Neural crest cell (in vitro differentiated cells): Measurements from ENCODE around the gene KCTD17. TPM values are rescaled to one million over a fixed set of nuclear protein-coding genes. Genes with fewer than 3 reads are reported as not detected.

ENCODE experiments used
- DNase-seq: peaks from one replicate; pipeline ENCODE4 v3.0.0; 2021; ENCODE audit warnings: low read depth, mixed read lengths, low spot score
- H3K27ac Mint-ChIP-seq: one replicate; pipeline ENCODE4 v1.8.0; 2021; ENCODE audit warnings: mild to moderate bottlenecking, mixed read lengths; ENCODE audit not compliant: unreplicated experiment
- H3K27me3 Mint-ChIP-seq: 2 replicates; pipeline ENCODE4 v1.8.0; 2021; ENCODE audit warnings: low read depth, mild to moderate bottlenecking, mixed read lengths
- H3K36me3 Mint-ChIP-seq: 2 replicates; pipeline ENCODE4 v1.8.0; 2021; ENCODE audit warnings: low read depth, mild to moderate bottlenecking, mixed read lengths
- H3K4me1 Mint-ChIP-seq: 2 replicates; pipeline ENCODE4 v1.8.0; 2021; ENCODE audit warnings: mixed read lengths
- H3K4me3 Mint-ChIP-seq: one replicate; pipeline ENCODE4 v1.8.0; 2021; ENCODE audit warnings: mild to moderate bottlenecking, mixed read lengths
- H3K9me3 Mint-ChIP-seq: 2 replicates; pipeline ENCODE4 v1.8.0; 2021; ENCODE audit warnings: mixed read lengths
- CTCF ChIP-seq: fragments of 200-600 bp; sonication (generic); conservative IDR thresholded peaks from 2 replicates; pipeline ENCODE4 v1.5.0; 2021; ENCODE audit warnings: antibody characterized with exemption, mild to moderate bottlenecking
- total RNA-seq: library from RNA; stranded (reverse); gene quantifications from 2 replicates; pipeline ENCODE4 v1.2.1, GENCODE V29; 2021

Gene KCTD17
- total RNA-seq, 1 donor from 2014 or later, result 95.8 TPM

- Mint-ChIP-seq H3K4me3 (no peak overlapping the region), H3K36me3 (peaks cover 8% of the 10 kb centered on the region), H3K27me3 (no peaks in the 10 kb centered on the region), H3K4me1 (peaks cover 12% of the 10 kb centered on the region), H3K9me3 (no peaks in the 10 kb centered on the region), H3K27ac (no peak overlapping the region)
- no peak for DNase-seq
- no peak for TF ChIP-seq CTCF
Observed at GRCh38 chr22:37025500-37026070, 26.0 kb upstream of the KCTD17 start.

GRCh38 chr22:37026325-37026724 is 25.2 kb upstream of the KCTD17 start:
- Mint-ChIP-seq H3K36me3 (peaks cover 8% of the 10 kb centered on the region), H3K4me1 (peaks cover 12% of the 10 kb centered on the region), H3K27me3 (no peaks in the 10 kb centered on the region), H3K27ac (no peak overlapping the region), H3K9me3 (no peaks in the 10 kb centered on the region), H3K4me3 (no peak overlapping the region)
- no peak for TF ChIP-seq CTCF
- DNase-seq, result no peak

GRCh38 chr22:37027556-37027955 is 24.0 kb upstream of the KCTD17 start:
- Mint-ChIP-seq H3K4me3 (no peak overlapping the region), H3K27ac (no peak overlapping the region), H3K27me3 (no peaks in the 10 kb centered on the region), H3K9me3 (no peaks in the 10 kb centered on the region), H3K4me1 (peaks cover 4% of the 10 kb centered on the region), H3K36me3 (peaks cover 6% of the 10 kb centered on the region)
- TF ChIP-seq CTCF, result no peak
- no peak for DNase-seq

- DNase-seq, result no peak
- peaks cover 12% of the 10 kb centered on the region for H3K4me1 Mint-ChIP-seq
- H3K4me3 Mint-ChIP-seq, result no peak overlapping the region
- TF ChIP-seq CTCF, result no peak
- H3K9me3 Mint-ChIP-seq, result no peaks in the 10 kb centered on the region
- H3K27ac Mint-ChIP-seq, result no peak overlapping the region
- no peaks in the 10 kb centered on the region for H3K27me3 Mint-ChIP-seq
- H3K36me3 Mint-ChIP-seq, result peaks cover 4% of the 10 kb centered on the region
Observed at GRCh38 chr22:37028692-37029674, 22.6 kb upstream of the KCTD17 start.

GRCh38 chr22:37030560-37031281 is 20.8 kb upstream of the KCTD17 start:
- no peak for TF ChIP-seq CTCF
- no peaks in the 10 kb centered on the region for H3K27me3 Mint-ChIP-seq
- H3K27ac Mint-ChIP-seq, result no peak overlapping the region
- H3K36me3 Mint-ChIP-seq, result no peaks in the 10 kb centered on the region
- H3K4me1 Mint-ChIP-seq, result peaks cover 17% of the 10 kb centered on the region
- DNase-seq, result no peak
- H3K9me3 Mint-ChIP-seq, result no peaks in the 10 kb centered on the region
- H3K4me3 Mint-ChIP-seq, result no peak overlapping the region
